Stimulated activated CD4-positive, alpha-beta T cell treated with anti-CD3 and anti-CD28 coated beads, Interleukin-1b, Interleukin-23, amount 100 ng/mL, for 48 hours (primary cell): Measurements from ENCODE around the gene CLCNKA.
"Not testable (repeated sequence)": the region's sequence is repeated elsewhere in the genome, so short reads cannot be mapped to it uniquely, and the experiment has no call there.

Experiments used
- DNase-seq: peaks from one replicate; pipeline ENCODE4 v3.0.0-alpha.2; 2020

Gene CLCNKA

GRCh38 chr1:16018749-16019643, 2.8 kb upstream of the CLCNKA start:
- DNase-seq, result no peak

GRCh38 chr1:16019644-16020277, 2.1 kb upstream of the CLCNKA start:
- DNase-seq, result no peak

- no peak for DNase-seq
These were observed 1.5 kb upstream of the CLCNKA start for GRCh38 chr1:16020325-16020724.

DNA sequence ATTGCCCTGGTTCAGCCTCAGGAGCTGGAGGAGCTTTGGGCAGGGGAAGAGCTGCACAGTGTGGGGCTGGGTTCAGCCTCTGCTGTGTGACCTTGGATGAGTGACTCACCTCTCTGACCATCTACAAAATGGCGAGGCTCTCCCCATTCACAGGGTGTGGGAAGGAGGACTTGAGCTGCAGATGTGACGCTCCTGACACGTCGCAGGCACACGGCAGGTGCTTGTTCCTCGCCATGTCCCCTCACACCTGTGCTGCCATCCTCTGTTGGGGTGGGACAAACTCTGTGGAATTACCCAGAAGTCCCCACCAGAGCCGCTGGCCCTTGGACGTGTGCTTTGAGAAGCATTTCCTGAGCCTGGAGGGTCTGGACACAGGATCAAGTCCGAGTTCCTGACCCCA, 958 bp upstream of the CLCNKA start:
- not testable (repeated sequence) for DNase-seq

- no peak for DNase-seq
These were observed 557 bp downstream of the CLCNKA start for GRCh38 chr1:16022393-16022792.

DNA sequence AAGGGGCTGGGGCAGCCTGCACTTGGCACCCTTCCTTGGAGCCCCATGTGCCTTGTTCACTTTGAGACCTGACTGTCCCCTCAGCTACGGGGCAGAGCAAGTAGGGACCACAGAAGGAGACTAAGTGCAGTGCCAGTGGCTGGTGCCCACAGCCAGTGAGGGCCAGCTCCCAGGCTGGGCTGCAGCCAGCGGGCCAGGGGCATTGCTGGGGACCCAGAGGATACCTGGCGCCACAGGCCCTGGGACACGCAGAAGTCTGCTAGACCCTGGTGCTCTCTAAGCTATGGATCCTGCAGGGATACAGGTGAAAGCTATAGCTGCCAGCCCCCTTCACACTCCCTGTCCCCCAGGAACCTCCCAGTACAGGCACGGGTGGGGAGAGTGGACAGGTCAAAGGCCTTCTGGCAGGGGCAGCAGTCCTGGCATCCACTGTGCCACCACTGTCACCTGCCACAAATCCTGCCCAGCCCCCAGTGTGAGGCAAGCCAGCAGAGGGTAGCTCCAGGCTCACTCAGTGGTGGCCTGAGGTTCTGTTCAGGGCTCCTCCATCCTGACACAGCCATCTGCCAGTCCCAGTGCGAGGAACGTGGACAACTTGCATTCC, 1.3 kb downstream of the CLCNKA start:
- no peak for DNase-seq

GRCh38 chr1:16026302-16026701, 4.5 kb downstream of the CLCNKA start:
- not testable (repeated sequence) for DNase-seq

GRCh38 chr1:16026723-16027484, 5.1 kb downstream of the CLCNKA start:
- peak; percentile 19 for DNase-seq

DNA sequence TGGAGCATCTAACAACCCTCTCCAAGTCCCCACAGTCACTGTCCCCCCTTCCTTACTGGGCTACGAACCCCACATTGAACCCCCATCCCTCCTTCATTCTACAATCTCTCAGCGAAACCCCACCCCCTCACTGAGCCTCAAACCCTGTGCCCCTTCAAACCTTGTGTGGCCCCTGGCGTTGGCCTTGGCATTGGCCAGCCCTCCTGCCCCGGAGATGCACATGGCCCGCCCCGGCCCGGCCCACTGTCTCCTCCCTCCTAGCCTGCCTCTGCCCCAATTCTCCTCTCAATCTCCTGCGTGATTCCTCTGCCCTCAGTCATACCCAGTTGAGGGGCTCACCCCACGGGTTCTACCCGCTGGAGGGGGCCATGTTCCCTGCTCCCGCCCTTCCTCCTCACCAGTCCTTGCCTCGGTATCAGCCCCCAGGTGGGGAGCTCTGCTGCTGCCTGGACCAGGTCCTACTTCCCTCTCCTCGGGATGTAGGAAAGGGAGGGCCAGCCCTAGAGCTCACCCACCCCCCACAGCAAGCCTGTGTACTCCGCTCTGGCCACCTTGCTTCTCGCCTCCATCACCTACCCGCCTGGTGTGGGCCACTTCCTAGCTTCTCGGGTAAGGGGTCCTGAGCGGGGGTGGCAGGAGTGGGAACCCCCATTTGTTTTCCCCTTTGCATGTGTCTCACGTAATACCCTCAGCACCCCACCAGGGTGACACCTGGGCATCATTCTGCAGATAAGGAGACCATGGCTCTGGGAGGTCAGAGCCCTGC, 6.6 kb downstream of the CLCNKA start:
- no peak for DNase-seq

GRCh38 chr1:16029003-16029268, 7.1 kb downstream of the CLCNKA start:
- not testable (repeated sequence) for DNase-seq

GRCh38 chr1:16029288-16029687, 7.5 kb downstream of the CLCNKA start:
- DNase-seq, result no peak

- DNase-seq, result no peak
These were observed 9.7 kb downstream of the CLCNKA start for GRCh38 chr1:16031551-16031950.

DNA sequence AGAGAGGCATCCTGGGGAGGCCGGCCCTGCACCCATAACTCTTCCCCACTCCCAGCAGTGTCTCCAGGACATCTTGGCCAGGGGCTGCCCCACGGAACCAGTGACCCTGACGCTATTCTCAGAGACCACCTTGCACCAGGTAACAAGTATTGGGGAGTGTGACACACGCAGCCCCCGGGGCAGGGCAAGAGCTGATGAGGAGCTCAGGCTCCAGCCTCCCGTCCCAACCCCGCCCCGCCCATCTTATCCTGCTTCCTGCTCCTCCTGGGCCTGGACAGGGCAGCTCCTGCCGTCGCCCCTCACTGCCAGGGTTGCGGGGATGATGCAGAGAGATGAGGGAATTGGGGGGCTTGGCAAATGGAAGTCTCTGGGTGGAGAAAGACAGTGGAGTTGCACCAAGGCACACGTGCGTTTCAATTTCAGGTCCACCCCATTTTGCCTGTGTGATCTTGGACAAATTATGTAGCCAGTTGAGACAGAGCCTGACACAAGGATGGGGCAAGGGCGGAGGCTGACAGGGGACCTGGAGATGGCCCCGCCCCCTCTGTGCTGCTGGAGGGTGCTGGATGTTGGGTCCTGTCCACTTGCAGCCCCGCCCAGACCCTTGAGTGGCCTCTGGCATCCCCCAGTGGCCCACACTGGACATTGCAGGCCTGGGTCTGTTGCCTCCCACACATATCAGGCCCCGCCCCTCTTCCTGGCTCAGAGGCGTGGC, 10.7 kb downstream of the CLCNKA start:
- DNase-seq, result peak; percentile 72

- DNase-seq, result not testable (repeated sequence)
These were observed 11.3 kb downstream of the CLCNKA start for GRCh38 chr1:16033103-16033632.

- not testable (repeated sequence) for DNase-seq
These were observed 14.6 kb downstream of the CLCNKA start for GRCh38 chr1:16036461-16036860.

- DNase-seq, result no peak
These were observed 16.7 kb downstream of the CLCNKA start for GRCh38 chr1:16038620-16038912.

GRCh38 chr1:16039871-16040270, 18.0 kb downstream of the CLCNKA start:
- not testable (repeated sequence) for DNase-seq

DNA sequence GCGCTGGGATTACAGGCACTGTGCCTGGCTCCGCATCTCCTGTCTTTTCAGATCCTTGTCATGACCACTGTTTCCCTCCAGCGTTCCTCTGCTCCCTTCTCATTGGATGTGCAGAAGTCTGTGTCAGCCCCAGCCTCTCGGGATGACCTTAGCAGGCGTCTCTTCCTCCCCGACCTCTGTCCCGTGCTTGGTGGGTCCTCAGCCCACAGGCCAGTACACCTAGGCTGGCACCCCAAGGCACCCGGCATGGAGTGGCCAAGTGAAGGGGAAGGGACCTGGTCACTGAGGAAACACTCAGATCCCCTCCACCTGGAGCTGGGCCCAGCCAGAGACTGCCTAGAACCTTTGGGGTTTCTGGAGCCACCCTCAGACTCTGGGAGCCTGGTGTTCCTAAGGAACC, 19.4 kb downstream of the CLCNKA start:
- DNase-seq, result no peak

DNA sequence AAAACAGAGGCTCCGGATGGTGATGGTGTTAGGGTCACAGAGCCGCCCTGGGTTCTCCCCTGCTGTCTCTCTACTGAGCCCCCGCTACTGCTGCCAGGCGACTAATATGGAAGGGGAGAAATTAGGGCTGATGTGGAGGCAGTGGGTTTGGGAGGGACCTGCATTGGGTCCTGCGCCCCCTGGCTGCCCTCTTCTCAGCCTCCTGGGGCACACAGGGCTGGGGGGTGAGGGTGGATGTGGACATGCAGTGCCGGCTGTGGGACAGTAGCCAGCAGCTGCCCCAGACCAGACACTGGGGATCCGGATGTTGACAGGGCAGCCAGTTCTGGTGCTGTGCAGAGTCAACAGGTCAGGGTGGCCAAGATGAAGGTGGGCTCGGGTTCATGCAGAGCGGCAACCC, 20.3 kb downstream of the CLCNKA start:
- no peak for DNase-seq

- not testable (repeated sequence) for DNase-seq
These were observed 20.8 kb downstream of the CLCNKA start for GRCh38 chr1:16042654-16043053.

- no peak for DNase-seq
These were observed 21.7 kb downstream of the CLCNKA start, which contains the start of gene CLCNKB for GRCh38 chr1:16043521-16043920. TSS of gene CLCNKB (plus strand) at chr1:16043782. CDS start at chr1:16044493, 711 bp downstream.

DNA sequence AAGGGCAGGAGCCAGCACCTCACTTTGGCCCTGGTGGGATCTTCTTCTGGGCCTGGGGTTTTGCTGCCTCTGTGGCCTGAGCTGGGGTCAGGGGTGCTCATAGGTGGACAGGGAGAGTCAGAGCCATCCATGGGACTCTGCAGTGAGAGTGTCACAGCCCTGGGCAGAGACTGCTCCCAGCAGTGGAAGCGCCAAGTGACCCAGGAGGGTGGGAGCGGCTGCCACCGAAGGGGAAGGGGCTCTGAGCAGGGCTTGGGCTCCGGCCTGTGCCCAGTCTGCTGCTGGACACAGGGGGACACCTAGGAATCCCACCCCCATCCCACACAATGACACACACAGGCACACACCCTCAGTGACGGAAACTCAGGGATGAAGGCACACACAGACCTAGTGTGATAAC, 22.1 kb downstream of the CLCNKA start:
- no peak for DNase-seq
